Transverse colon (tissue), 4 donors: ENCODE measurements around the gene HMSD. TPM values are rescaled to one million over a fixed set of nuclear protein-coding genes. Genes with fewer than 3 reads are reported as not detected.
A peak's percentile ranks its signal among the peaks of the same experiment; 100 is the strongest.
"Not testable (repeated sequence)": the region's sequence is repeated elsewhere in the genome, so short reads cannot be mapped to it uniquely, and the experiment has no call there.

ENCODE experiments used
- DNase-seq: peaks from one replicate; pipeline ENCODE4 v3.0.0-alpha.2; 2019
- H3K27ac ChIP-seq, 4 donors: fragments of 200-600 bp; sonication (generic); 2 replicates each; pipeline ENCODE4 v1.5.1; 2016 to 2018; ENCODE audit warnings: inconsistent platforms in 4 of 4
- H3K27me3 ChIP-seq: fragments of 200-600 bp; sonication (generic); 2 replicates; pipeline ENCODE4 v1.5.1; 2017; ENCODE audit warnings: inconsistent platforms
- H3K36me3 ChIP-seq, 4 donors: fragments of 200-600 bp; sonication (generic); 2 replicates each; pipeline ENCODE4 v1.5.1; 2017 to 2019; ENCODE audit warnings: inconsistent platforms in 4 of 4
- H3K4me1 ChIP-seq, 4 donors: fragments of 200-600 bp; sonication (generic); 2 replicates each; pipeline ENCODE4 v1.5.1; 2017 to 2020; ENCODE audit warnings: inconsistent platforms in 4 of 4
- H3K4me3 ChIP-seq, 4 donors: fragments of 200-600 bp; sonication (generic); 1 replicate in 1 of 4; 2 replicates in 3 of 4; pipeline versions ENCODE4 v1.5.1 to v1.6.1; 2017 to 2019; ENCODE audit warnings: inconsistent platforms in 4 of 4
- H3K9me3 ChIP-seq, 2 donors: fragments of 200-600 bp; sonication (generic); 2 replicates each; pipeline ENCODE4 v1.5.1; 2017 to 2019; ENCODE audit warnings: inconsistent platforms in 2 of 2
- EP300 ChIP-seq: sonication (generic); formaldehyde crosslinking; IDR thresholded peaks from one replicate; pipeline ENCODE4 v1.6.1; 2017; ENCODE audit warnings: antibody characterized with exemption, low read depth
- POLR2A ChIP-seq: fragments of 450-650 bp; IDR thresholded peaks from one replicate; pipeline ENCODE4 v1.6.1; 2016; ENCODE audit warnings: antibody characterized with exemption, mild to moderate bottlenecking, moderate library complexity
- POLR2AphosphoS5 ChIP-seq, 3 donors: sonication (generic); formaldehyde crosslinking; IDR thresholded peaks; one replicate each; pipeline ENCODE4 v1.6.1; 2016; ENCODE audit warnings: antibody characterized with exemption in 3 of 3
- WGBS, 2 donors: methylation state at CpG; one replicate each; pipeline ENCODE4 v1.1.5; 2018; ENCODE audit warnings: low coverage in 1 of 2; 5-methylcytosine and 5-hydroxymethylcytosine counted together
- in situ Hi-C, 4 donors: fragments of 200-750 bp; cut with MboI; loops; one replicate each; pipeline versions ENCODE4 v1.15.0 to v1.15.1; 2017; ENCODE audit warnings: low sequenced_read_pairs in 3 of 4, low pct_ligation_motif_present in 1 of 4, low pct_unique_long_range_greater_than_20kb in 1 of 4
- intact Hi-C: fragments of 100-400 bp; cut with DNase I; formaldehyde crosslinking; loops from one replicate; pipeline ENCODE4 v1.15.1; 2023; ENCODE audit warnings: low total_unique reads
- total RNA-seq, 4 donors: library from RNA; depleted of rRNA; stranded (reverse); fragments of >200 nt; gene quantifications; one replicate each; pipeline ENCODE4 v1.1.0, GENCODE V29; 2016
- TF ChIP-seq, protein P1 (sequence below), 5 experiments: fragments of 200-600 bp in 3 of 5; fragments of 450-650 bp in 2 of 5; sonication (generic) in 3 of 5; IDR thresholded peaks; 1 replicate in 2 of 5; 2 replicates in 3 of 5; pipeline ENCODE4 v1.5.1; 2016 to 2017; ENCODE audit warnings: antibody characterized with exemption in 5 of 5, inconsistent platforms in 3 of 5, mild to moderate bottlenecking in 2 of 5, moderate library complexity in 1 of 5

Gene HMSD
- total RNA-seq, 4 donors from 2014 or later = 0.64 TPM; not detected in 3

- no peak for DNase-seq
- no peaks in the 10 kb centered on the region for H3K4me1 ChIP-seq
- peaks cover 5% of the 10 kb centered on the region for H3K27me3 ChIP-seq
- intact Hi-C loops = no loop called here
- H3K4me3 ChIP-seq = no peak overlapping the region
- 68 to 89% methylated on average over 2 to 3 of the region's 3 CpGs for WGBS, 2 donors
- H3K36me3 ChIP-seq = no peaks in the 10 kb centered on the region
- TF ChIP-seq, protein P1, sequence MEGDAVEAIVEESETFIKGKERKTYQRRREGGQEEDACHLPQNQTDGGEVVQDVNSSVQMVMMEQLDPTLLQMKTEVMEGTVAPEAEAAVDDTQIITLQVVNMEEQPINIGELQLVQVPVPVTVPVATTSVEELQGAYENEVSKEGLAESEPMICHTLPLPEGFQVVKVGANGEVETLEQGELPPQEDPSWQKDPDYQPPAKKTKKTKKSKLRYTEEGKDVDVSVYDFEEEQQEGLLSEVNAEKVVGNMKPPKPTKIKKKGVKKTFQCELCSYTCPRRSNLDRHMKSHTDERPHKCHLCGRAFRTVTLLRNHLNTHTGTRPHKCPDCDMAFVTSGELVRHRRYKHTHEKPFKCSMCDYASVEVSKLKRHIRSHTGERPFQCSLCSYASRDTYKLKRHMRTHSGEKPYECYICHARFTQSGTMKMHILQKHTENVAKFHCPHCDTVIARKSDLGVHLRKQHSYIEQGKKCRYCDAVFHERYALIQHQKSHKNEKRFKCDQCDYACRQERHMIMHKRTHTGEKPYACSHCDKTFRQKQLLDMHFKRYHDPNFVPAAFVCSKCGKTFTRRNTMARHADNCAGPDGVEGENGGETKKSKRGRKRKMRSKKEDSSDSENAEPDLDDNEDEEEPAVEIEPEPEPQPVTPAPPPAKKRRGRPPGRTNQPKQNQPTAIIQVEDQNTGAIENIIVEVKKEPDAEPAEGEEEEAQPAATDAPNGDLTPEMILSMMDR (IDR thresholded peaks at IDR 0.05) = no peak
- TF ChIP-seq EP300 = no peak
- no peak for TF ChIP-seq POLR2A
- TF ChIP-seq POLR2AphosphoS5 (IDR thresholded peaks at IDR 0.05) = no peak
- H3K27ac ChIP-seq = no peak overlapping the region
- in situ Hi-C loops = loop anchor here in 1 of 4 donors (25.0 kb wide), 1 partner anchor 419 kb away; no protein-coding TSS in a partner anchor
- H3K9me3 ChIP-seq = no peaks in the 10 kb centered on the region
Observed at GRCh38 chr18:63930773-63931354, 18.2 kb upstream of the HMSD start.

- TF ChIP-seq, protein P1 (IDR thresholded peaks at IDR 0.05) = peak; percentile 60 to 69 (median 64)
- TF ChIP-seq POLR2AphosphoS5 (IDR thresholded peaks at IDR 0.05) (no peak), POLR2A (no peak)
- Histone ChIP-seq H3K36me3 (no peaks in the 10 kb centered on the region), H3K27me3 (peaks cover 19% of the 10 kb centered on the region), H3K9me3 (no peaks in the 10 kb centered on the region), H3K4me3 (peak overlapping the region; percentile 19 to 56 (median 34)), H3K27ac (no peak overlapping the region), H3K4me1 (peaks cover 0 to 7% (median 5%) of the 10 kb centered on the region in 4 donors)
- intact Hi-C loops (no loop called here), in situ Hi-C loops (loop anchor here in 1 of 4 donors (25.0 kb wide), 1 partner anchor 424 kb away; no protein-coding TSS in a partner anchor)
- DNase-seq = peak; percentile 83
- WGBS, 2 donors = 4% methylated on average over 51 of the region's 54 CpGs; no CpG with 5 or more reads in 1 of the 2 donors
Observed at GRCh38 chr18:63936156-63936931, 12.8 kb upstream of the HMSD start.

DNA sequence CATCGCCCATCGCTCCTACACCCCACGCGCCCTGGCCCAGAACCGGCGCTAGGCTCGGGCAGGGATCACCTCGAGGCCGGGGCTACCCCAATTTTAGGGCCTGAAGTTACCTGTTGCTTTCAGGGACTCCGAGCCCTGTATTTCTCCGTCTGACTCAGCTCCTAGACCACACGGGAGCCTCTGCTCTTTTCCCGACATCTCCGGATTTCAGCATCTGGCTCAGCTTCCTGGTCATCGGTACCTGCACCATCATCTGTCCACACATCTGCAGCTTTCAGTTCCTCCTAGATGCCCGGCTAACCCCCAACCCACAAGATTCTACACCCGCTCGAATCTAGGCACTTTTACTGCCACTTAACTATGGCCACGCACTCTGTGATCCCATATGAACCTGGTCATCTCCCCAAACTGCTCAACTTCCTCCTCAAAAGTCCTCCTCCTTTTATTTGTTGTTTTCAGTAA is 12.1 kb upstream of the HMSD start:
- H3K27ac ChIP-seq = no peak overlapping the region
- intact Hi-C loops = no loop called here
- no peak for DNase-seq
- WGBS, 2 donors = 43 to 69% methylated on average over 10 to 19 of the region's 19 CpGs
- no peaks in the 10 kb centered on the region for H3K9me3 ChIP-seq
- H3K4me1 ChIP-seq = peaks cover 0 to 7% (median 5%) of the 10 kb centered on the region in 4 donors
- in situ Hi-C loops = loop anchor here in 1 of 4 donors (25.0 kb wide), 1 partner anchor 425 kb away; no protein-coding TSS in a partner anchor
- peak overlapping the region; percentile 19 to 56 (median 34) for H3K4me3 ChIP-seq
- H3K27me3 ChIP-seq = peaks cover 19% of the 10 kb centered on the region
- no peaks in the 10 kb centered on the region for H3K36me3 ChIP-seq
- no peak for TF ChIP-seq EP300

GRCh38 chr18:63940008-63940407 is 9.1 kb upstream of the HMSD start:
- in situ Hi-C loops (loop anchor here in 1 of 4 donors (25.0 kb wide), 1 partner anchor 428 kb away; no protein-coding TSS in a partner anchor), intact Hi-C loops (loop anchor here (10.0 kb wide), 1 partner anchor 55 kb away; no protein-coding TSS in a partner anchor)
- DNase-seq = no peak
- Histone ChIP-seq H3K9me3 (no peaks in the 10 kb centered on the region), H3K36me3 (no peaks in the 10 kb centered on the region), H3K27me3 (peaks cover 14% of the 10 kb centered on the region), H3K4me3 (no peak overlapping the region), H3K4me1 (peaks cover 0 to 7% (median 5%) of the 10 kb centered on the region in 4 donors), H3K27ac (no peak overlapping the region)
- WGBS, 2 donors = 86 to 92% methylated on average over 8 of the region's 8 CpGs
- TF ChIP-seq, protein P1 (IDR thresholded peaks at IDR 0.05) = no peak
- no peak for TF ChIP-seq POLR2A
- no peak for TF ChIP-seq EP300
- no peak for TF ChIP-seq POLR2AphosphoS5 (IDR thresholded peaks at IDR 0.05)

- intact Hi-C loops = loop anchor here (10.0 kb wide), 1 partner anchor 54 kb away; no protein-coding TSS in a partner anchor
Observed at GRCh38 chr18:63940543-63941050, 8.5 kb upstream of the HMSD start.

More at GRCh38 chr18:63940543-63941050, 8.5 kb upstream of the HMSD start:
- WGBS, 2 donors = 90% methylated on average over 17 of the region's 17 CpGs; no CpG with 5 or more reads in 1 of the 2 donors
- not testable (repeated sequence) for DNase-seq, H3K4me1 ChIP-seq, H3K36me3 ChIP-seq, H3K27ac ChIP-seq, H3K9me3 ChIP-seq, H3K4me3 ChIP-seq
- H3K27me3 ChIP-seq = peaks cover 18% of the 10 kb centered on the region
- in situ Hi-C loops = loop anchor here in 1 of 4 donors (25.0 kb wide), 1 partner anchor 428 kb away; no protein-coding TSS in a partner anchor
